ENCODE data around the gene AKAP17A. TPM values are rescaled to one million over a fixed set of nuclear protein-coding genes. Genes with fewer than 3 reads are reported as not detected.

The AKAP17A gene
- total RNA-seq, 4 donors from 2014 or later: 53.7 to 134 (median 97.7) TPM

- intact Hi-C loops (cut with DNase I; ENCODE audit: low total_unique reads) (no loop called here), in situ Hi-C loops (cut with MboI; ENCODE audit: low pct_ligation_motif_present in 1 of 4, low pct_unique_long_range_greater_than_20kb in 1 of 4, low sequenced_read_pairs in 3 of 4) (no loop called here)
- Histone ChIP-seq H3K4me3 (no peak overlapping the region), H3K27me3 (no peaks in the 10 kb centered on the region), H3K9me3 (no peaks in the 10 kb centered on the region), H3K36me3 (peaks cover 0 to 66% (median 32%) of the 10 kb centered on the region in 4 donors), H3K27ac (no peak overlapping the region), H3K4me1 (no peaks in the 10 kb centered on the region)
- 96% methylated on average over 51 of the region's 52 CpGs; no CpG with 5 or more reads in 1 of the 2 donors for WGBS, 2 donors (ENCODE audit: low coverage in 1 of 2)
- no peak for DNase-seq
- TF ChIP-seq POLR2A (IDR thresholded peaks at IDR 0.05): no peak
- no peak for TF ChIP-seq POLR2AphosphoS5 (IDR thresholded peaks at IDR 0.05)
These were observed 9.1 kb downstream of the AKAP17A start for GRCh38 chrX:1600406-1601050.

- DNase-seq: no peak
- WGBS, 2 donors (ENCODE audit: low coverage in 1 of 2): 97% methylated on average over 52 of the region's 58 CpGs; no CpG with 5 or more reads in 1 of the 2 donors
These were observed 9.8 kb downstream of the AKAP17A start for GRCh38 chrX:1601051-1601767.

DNA sequence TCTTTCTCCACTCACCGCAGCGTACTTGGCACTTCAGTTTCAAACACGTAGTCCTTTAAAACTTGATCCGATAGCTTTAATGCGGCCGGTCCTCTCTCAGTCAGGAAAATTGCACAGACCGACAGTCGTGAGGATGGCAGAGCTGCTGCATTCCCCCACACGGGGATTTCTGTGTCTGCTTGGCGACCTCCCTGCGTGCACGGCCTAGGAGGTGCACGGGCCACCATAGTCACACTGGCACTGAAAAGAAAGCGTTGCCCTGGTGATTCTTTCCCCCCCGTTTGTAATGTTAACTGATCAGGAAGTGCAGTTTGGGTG is 10.3 kb downstream of the AKAP17A start:
- no peak overlapping the region for H3K27ac ChIP-seq
- H3K27me3 ChIP-seq: no peaks in the 10 kb centered on the region
- no peaks in the 10 kb centered on the region for H3K9me3 ChIP-seq
- peaks cover 0 to 59% (median 29%) of the 10 kb centered on the region in 4 donors for H3K36me3 ChIP-seq
- no peaks in the 10 kb centered on the region for H3K4me1 ChIP-seq
- no peak for DNase-seq
- TF ChIP-seq EP300 (IDR thresholded peaks at IDR 0.05; ENCODE audit: low read depth) (no peak), POLR2AphosphoS5 (IDR thresholded peaks at IDR 0.05) (no peak), CTCF (IDR thresholded peaks at IDR 0.05) (no peak), POLR2A (IDR thresholded peaks at IDR 0.05) (no peak)
- WGBS, 2 donors (ENCODE audit: low coverage in 1 of 2): 92 to 99% methylated on average over 14 to 15 of the region's 15 CpGs
- no peak overlapping the region for H3K4me3 ChIP-seq
- in situ Hi-C loops (cut with MboI; ENCODE audit: low pct_ligation_motif_present in 1 of 4, low pct_unique_long_range_greater_than_20kb in 1 of 4, low sequenced_read_pairs in 3 of 4) (no loop called here), intact Hi-C loops (cut with DNase I; ENCODE audit: low total_unique reads) (no loop called here)

More at GRCh38 chrX:1601051-1601767, 9.8 kb downstream of the AKAP17A start:
- in situ Hi-C loops (cut with MboI; ENCODE audit: low pct_ligation_motif_present in 1 of 4, low pct_unique_long_range_greater_than_20kb in 1 of 4, low sequenced_read_pairs in 3 of 4) (no loop called here), intact Hi-C loops (cut with DNase I; ENCODE audit: low total_unique reads) (no loop called here)
- H3K4me1 ChIP-seq: no peaks in the 10 kb centered on the region
- H3K27me3 ChIP-seq: no peaks in the 10 kb centered on the region
- H3K36me3 ChIP-seq: peaks cover 0 to 60% (median 30%) of the 10 kb centered on the region in 4 donors
- no peaks in the 10 kb centered on the region for H3K9me3 ChIP-seq
- H3K4me3 ChIP-seq: no peak overlapping the region
- H3K27ac ChIP-seq: no peak overlapping the region
- TF ChIP-seq EP300 (IDR thresholded peaks at IDR 0.05; ENCODE audit: low read depth) (no peak), POLR2AphosphoS5 (IDR thresholded peaks at IDR 0.05) (no peak), POLR2A (IDR thresholded peaks at IDR 0.05) (no peak), CTCF (IDR thresholded peaks at IDR 0.05) (no peak)

GRCh38 chrX:1602299-1602698 is 10.9 kb downstream of the AKAP17A start:
- in situ Hi-C loops (cut with MboI; ENCODE audit: low pct_ligation_motif_present in 1 of 4, low pct_unique_long_range_greater_than_20kb in 1 of 4, low sequenced_read_pairs in 3 of 4): no loop called here
- TF ChIP-seq CTCF (IDR thresholded peaks at IDR 0.05): no peak
- no peak for DNase-seq

More at GRCh38 chrX:1602299-1602698, 10.9 kb downstream of the AKAP17A start:
- no peak overlapping the region for H3K4me3 ChIP-seq
- H3K9me3 ChIP-seq: no peaks in the 10 kb centered on the region
- H3K27ac ChIP-seq: no peak overlapping the region
- H3K27me3 ChIP-seq: no peaks in the 10 kb centered on the region
- intact Hi-C loops (cut with DNase I; ENCODE audit: low total_unique reads): no loop called here
- H3K36me3 ChIP-seq: peaks cover 0 to 55% (median 27%) of the 10 kb centered on the region in 4 donors
- no peaks in the 10 kb centered on the region for H3K4me1 ChIP-seq
- 90 to 98% methylated on average over 9 to 12 of the region's 12 CpGs for whole genome bisulfite sequencing, 2 donors (ENCODE audit: low coverage in 1 of 2)

Data from transverse colon (tissue), 4 donors.